HG03439 (cell line): Measurements from ENCODE around the gene RIC8A.
"Not testable (repeated sequence)": the region's sequence is repeated elsewhere in the genome, so short reads cannot be mapped to it uniquely, and the experiment has no call there.

ENCODE experiments used
- ATAC-seq: cut with Tn5 transposase; IDR thresholded peaks from one replicate; pipeline ENCODE4 v1.9.1; 2021; ENCODE audit warnings: mild to moderate bottlenecking, moderate library complexity; ENCODE audit not compliant: unreplicated experiment

Gene RIC8A

GRCh38 chr11:217704-218103 is 10.2 kb downstream of the RIC8A start:
- no peak for ATAC-seq

- ATAC-seq = no peak
Measured at GRCh38 chr11:218815-219593, 11.5 kb downstream of the RIC8A start.

- ATAC-seq = not testable (repeated sequence)
Measured at GRCh38 chr11:220641-221215, 13.2 kb downstream of the RIC8A start.

- ATAC-seq = no peak
Measured at GRCh38 chr11:221539-221938, 14.0 kb downstream of the RIC8A start.

GRCh38 chr11:221998-222789 is 14.7 kb downstream of the RIC8A start:
- no peak for ATAC-seq

GRCh38 chr11:223026-223789 is 15.7 kb downstream of the RIC8A start:
- no peak for ATAC-seq

GRCh38 chr11:223884-224283 is 16.4 kb downstream of the RIC8A start:
- no peak for ATAC-seq

- ATAC-seq = no peak
Measured at GRCh38 chr11:224424-224823, 16.9 kb downstream of the RIC8A start.

- ATAC-seq = no peak
Measured at GRCh38 chr11:225734-226453, 18.4 kb downstream of the RIC8A start.

- no peak for ATAC-seq
Measured at GRCh38 chr11:227824-228379, 20.4 kb downstream of the RIC8A start.

GRCh38 chr11:230431-230830 is 22.9 kb downstream of the RIC8A start:
- ATAC-seq = no peak

- no peak for ATAC-seq
Measured at GRCh38 chr11:232783-233565, 25.5 kb downstream of the RIC8A start.

GRCh38 chr11:235180-235579 is 27.7 kb downstream of the RIC8A start:
- ATAC-seq = no peak

- no peak for ATAC-seq
Measured at GRCh38 chr11:235609-235996, 28.1 kb downstream of the RIC8A start.

- peak; percentile 65 for ATAC-seq
Measured at GRCh38 chr11:235997-236773, 28.7 kb downstream of the RIC8A start, which contains the start of gene SIRT3. Gene SIRT3 (minus strand): TSS chr11:236342. CDS start chr11:236328, 14 bp downstream.

- peak; percentile 83 for ATAC-seq
Measured at GRCh38 chr11:236774-237767, 29.6 kb downstream of the RIC8A start, which contains the start of gene PSMD13. Gene PSMD13 (plus strand): TSS chr11:236976. CDS start chr11:237050, 74 bp downstream.

- not testable (repeated sequence) for ATAC-seq
Measured at GRCh38 chr11:238346-238745, 30.8 kb downstream of the RIC8A start.
